Measurements from ENCODE around the gene ZNF607.
"Not testable (repeated sequence)": the region's sequence is repeated elsewhere in the genome, so short reads cannot be mapped to it uniquely, and the experiment has no call there.

Gene ZNF607

DNA sequence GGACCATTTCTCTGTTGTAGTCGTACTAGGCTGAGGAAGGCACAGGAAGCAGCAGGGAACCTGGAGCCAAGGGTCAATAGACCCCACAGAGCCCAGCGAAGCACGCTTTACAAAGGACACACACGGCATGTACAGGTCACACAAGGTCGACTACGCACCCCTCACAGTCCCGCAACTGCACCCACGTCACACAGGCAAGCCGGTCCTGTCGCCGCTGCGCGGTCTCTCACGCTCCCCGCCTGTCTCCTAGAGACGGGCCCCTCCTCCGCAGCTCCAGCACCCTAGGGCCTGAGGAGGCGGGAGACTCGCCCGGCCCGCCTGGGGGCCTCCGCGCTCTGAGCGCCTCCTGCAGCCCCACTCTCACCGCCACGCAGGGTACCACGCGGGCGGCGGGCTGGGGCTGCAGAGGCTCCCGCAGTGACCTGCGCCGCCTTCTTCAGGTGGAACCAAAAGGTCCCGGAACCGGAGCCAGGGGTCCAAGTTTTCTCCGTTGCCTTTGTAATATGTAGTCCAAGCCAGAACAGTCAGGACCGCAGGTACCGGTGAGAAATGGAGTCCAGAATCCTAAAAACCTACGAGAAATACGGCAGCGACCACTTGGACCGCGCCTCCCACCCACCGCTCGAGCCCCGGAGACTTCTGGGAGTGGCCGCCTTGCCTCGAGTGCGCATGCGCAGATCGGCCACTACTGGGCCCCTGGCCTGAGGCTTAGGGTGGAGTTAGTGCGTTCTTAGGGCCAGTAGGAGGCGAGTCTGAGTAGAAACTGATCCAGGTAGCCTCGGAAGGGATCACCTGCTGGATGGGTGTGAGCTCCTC is at the start of gene ZNF607:
Gene ZNF607, minus strand, starts transcription at position 651 of the 816 bp plus-strand sequence. CDS start 8,143 bp downstream, outside the sequence.
- peaks cover 0 to 4% of the 10 kb centered on the region in 2 donors for H3K36me3 ChIP-seq (ENCODE audit: control insufficient read depth in 1 of 2, insufficient read depth in 2 of 2, low read length in 2 of 2)
- H3K27ac ChIP-seq (ENCODE audit: low read length) = peak within 1 kb of the TSS; percentile 35
- H3K9me3 ChIP-seq (ENCODE audit: control insufficient read depth in 1 of 2, low read length in 2 of 2) = no peaks in the 10 kb centered on the region
- H3K27me3 ChIP-seq (ENCODE audit: low read depth, low read length) = no peaks in the 10 kb centered on the region
- peaks cover 11 to 12% of the 10 kb centered on the region in 2 donors for H3K4me1 ChIP-seq (ENCODE audit: control insufficient read depth in 1 of 2, insufficient read depth in 2 of 2, low read length in 2 of 2)
- peak within 1 kb of the TSS; percentile 79 to 99 for H3K4me3 ChIP-seq (ENCODE audit: low read depth in 1 of 2, low read length in 2 of 2)

DNA sequence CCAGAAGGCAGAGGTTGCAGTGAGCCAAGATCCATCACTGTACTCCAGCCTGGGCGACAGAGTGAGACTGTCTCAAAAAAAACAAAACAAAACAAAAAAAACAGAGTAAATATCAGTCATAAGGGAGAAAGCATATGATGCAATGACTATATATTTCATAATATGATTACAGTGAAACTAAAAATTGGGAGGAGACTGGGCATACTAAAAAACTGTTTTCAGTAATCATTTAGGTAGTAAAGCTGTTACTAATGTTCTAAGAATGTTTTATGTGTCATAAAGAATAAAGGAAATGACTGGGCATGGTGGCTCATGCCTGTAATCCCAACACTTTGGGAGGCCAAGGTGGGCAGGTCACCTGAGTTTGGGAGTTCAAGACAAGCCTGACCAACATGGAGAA is 43.9 kb upstream of the ZNF607 start:
- H3K9me3 ChIP-seq (ENCODE audit: control insufficient read depth in 1 of 2, low read length in 2 of 2) = no peaks in the 10 kb centered on the region
- H3K4me3 ChIP-seq (ENCODE audit: low read depth in 1 of 2, low read length in 2 of 2) = no peak overlapping the region
- H3K4me1 ChIP-seq (ENCODE audit: control insufficient read depth in 1 of 2, insufficient read depth in 2 of 2, low read length in 2 of 2) = no peaks in the 10 kb centered on the region
- no peaks in the 10 kb centered on the region for H3K27me3 ChIP-seq (ENCODE audit: low read depth, low read length)
- H3K36me3 ChIP-seq (ENCODE audit: control insufficient read depth in 1 of 2, insufficient read depth in 2 of 2, low read length in 2 of 2) = peaks cover 10 to 65% of the 10 kb centered on the region in 2 donors
- H3K27ac ChIP-seq (ENCODE audit: low read length) = no peak overlapping the region

DNA sequence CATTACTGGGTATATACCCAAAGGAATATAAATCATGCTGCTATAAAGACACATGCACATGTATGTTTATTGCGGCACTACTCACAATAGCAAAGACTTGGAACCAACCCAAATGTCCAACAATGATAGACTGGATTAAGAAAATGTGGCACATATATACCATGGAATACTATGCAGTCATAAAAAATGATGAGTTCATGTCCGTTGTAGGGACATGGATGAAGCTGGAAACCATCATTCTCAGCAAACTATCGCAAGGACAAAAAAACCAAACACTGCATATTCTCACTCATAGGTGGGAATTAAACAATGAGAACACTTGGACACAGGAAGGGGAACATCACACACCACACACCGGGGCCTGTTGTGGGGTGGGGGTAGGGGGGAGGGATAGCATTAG is 38.1 kb upstream of the ZNF607 start:
- H3K36me3 ChIP-seq (ENCODE audit: control insufficient read depth in 1 of 2, insufficient read depth in 2 of 2, low read length in 2 of 2) = peaks cover 4 to 30% of the 10 kb centered on the region in 2 donors
- H3K27me3 ChIP-seq (ENCODE audit: low read depth, low read length); H3K9me3 ChIP-seq (ENCODE audit: control insufficient read depth in 1 of 2, low read length in 2 of 2); H3K27ac ChIP-seq (ENCODE audit: low read length); H3K4me3 ChIP-seq (ENCODE audit: low read depth in 1 of 2, low read length in 2 of 2); H3K4me1 ChIP-seq (ENCODE audit: control insufficient read depth in 1 of 2, insufficient read depth in 2 of 2, low read length in 2 of 2): not testable (repeated sequence)

DNA sequence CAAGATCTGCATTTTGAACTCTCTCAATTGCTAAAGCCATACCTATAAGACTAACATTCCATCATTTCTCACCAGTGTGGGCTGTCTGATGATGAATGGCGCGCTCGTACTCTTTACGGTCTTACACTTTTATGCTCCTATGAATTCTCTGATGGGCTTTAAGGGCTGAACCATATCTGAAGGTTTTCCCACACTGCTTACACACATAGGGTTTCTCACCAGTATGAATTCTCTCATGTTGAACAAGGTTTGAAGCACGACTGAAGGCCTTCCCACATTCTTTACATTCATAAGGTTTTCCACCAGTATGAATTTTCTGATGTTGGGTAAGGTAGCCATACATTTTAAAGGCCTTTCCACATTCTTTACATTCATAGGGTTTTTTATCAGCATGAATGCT is 18.8 kb upstream of the ZNF607 start:
- Histone ChIP-seq H3K4me3 (ENCODE audit: low read depth in 1 of 2, low read length in 2 of 2) (peak overlapping the region in 1 of 2 donors; percentile 43), H3K27ac (ENCODE audit: low read length) (no peak overlapping the region), H3K9me3 (ENCODE audit: control insufficient read depth in 1 of 2, low read length in 2 of 2) (peaks cover 32 to 55% of the 10 kb centered on the region in 2 donors), H3K4me1 (ENCODE audit: control insufficient read depth in 1 of 2, insufficient read depth in 2 of 2, low read length in 2 of 2) (no peaks in the 10 kb centered on the region), H3K27me3 (ENCODE audit: low read depth, low read length) (no peaks in the 10 kb centered on the region), H3K36me3 (ENCODE audit: control insufficient read depth in 1 of 2, insufficient read depth in 2 of 2, low read length in 2 of 2) (peaks cover 18 to 72% of the 10 kb centered on the region in 2 donors)

DNA sequence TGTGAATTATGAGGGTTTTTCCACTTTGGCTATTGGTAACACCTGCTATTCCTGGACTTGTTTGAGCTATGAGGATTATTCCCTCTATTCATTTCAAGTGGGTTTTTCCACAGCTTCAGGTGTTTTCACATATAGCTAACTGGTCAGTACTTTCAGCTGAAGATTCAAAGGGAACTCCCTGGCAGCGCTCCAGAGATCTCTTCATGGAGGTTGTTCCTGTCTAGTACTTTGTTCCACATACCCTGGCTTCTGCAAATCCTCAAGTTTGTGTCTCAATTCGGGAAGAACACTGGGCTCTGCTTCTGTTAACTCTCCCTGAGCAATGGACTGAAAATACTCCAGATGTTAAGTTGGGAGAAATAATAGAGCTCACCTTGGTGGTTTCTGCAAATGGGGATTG is 5.6 kb upstream of the ZNF607 start:
- Histone ChIP-seq H3K27ac (ENCODE audit: low read length) (no peak overlapping the region), H3K9me3 (ENCODE audit: control insufficient read depth in 1 of 2, low read length in 2 of 2) (no peaks in the 10 kb centered on the region), H3K27me3 (ENCODE audit: low read depth, low read length) (no peaks in the 10 kb centered on the region), H3K36me3 (ENCODE audit: control insufficient read depth in 1 of 2, insufficient read depth in 2 of 2, low read length in 2 of 2) (no peaks in the 10 kb centered on the region), H3K4me1 (ENCODE audit: control insufficient read depth in 1 of 2, insufficient read depth in 2 of 2, low read length in 2 of 2) (no peaks in the 10 kb centered on the region), H3K4me3 (ENCODE audit: low read depth in 1 of 2, low read length in 2 of 2) (no peak overlapping the region)

DNA sequence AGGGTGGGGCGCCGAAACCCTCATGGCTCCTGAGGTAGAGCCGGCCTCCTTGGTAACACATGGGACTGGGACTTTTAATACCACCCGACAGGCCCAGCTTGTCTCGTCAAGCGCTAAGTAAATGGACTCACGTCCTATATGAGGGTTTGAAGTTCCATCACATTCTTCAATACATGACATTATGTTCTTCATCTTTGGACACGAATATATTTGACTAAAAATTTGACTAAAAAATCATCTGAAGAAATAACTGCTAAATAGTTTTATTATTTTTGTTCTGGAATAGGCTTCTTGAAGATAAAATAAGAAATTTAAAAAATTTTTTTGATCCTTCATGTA is 335 bp upstream of the ZNF607 start:
- H3K9me3 ChIP-seq (ENCODE audit: control insufficient read depth in 1 of 2, low read length in 2 of 2) = no peaks in the 10 kb centered on the region
- H3K4me1 ChIP-seq (ENCODE audit: control insufficient read depth in 1 of 2, insufficient read depth in 2 of 2, low read length in 2 of 2) = peaks cover 11 to 12% of the 10 kb centered on the region in 2 donors
- H3K36me3 ChIP-seq (ENCODE audit: control insufficient read depth in 1 of 2, insufficient read depth in 2 of 2, low read length in 2 of 2) = no peaks in the 10 kb centered on the region
- no peaks in the 10 kb centered on the region for H3K27me3 ChIP-seq (ENCODE audit: low read depth, low read length)
- peak overlapping the region; percentile 35 for H3K27ac ChIP-seq (ENCODE audit: low read length)
- peak overlapping the region; percentile 79 to 99 for H3K4me3 ChIP-seq (ENCODE audit: low read depth in 1 of 2, low read length in 2 of 2)

DNA sequence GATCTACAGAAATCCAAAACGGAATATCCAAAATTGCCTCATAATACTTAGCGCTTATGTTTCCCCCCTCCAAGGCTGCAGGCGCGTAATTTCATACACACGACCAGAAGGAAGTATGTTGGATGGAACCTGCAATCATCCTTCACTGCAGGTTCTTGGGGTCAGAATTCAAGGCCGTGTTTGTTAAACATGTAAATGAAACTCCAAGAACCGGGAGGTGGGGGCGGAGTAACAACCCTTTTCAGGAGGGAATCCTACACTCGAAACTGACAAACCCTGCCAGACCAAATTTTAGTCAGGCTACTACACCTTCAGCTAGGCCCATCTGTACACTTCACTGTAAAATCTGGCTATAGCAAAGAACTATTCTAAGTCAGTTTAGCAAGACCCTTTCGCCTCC is 1.3 kb downstream of the ZNF607 start:
- peaks cover 11 to 12% of the 10 kb centered on the region in 2 donors for H3K4me1 ChIP-seq (ENCODE audit: control insufficient read depth in 1 of 2, insufficient read depth in 2 of 2, low read length in 2 of 2)
- H3K9me3 ChIP-seq (ENCODE audit: control insufficient read depth in 1 of 2, low read length in 2 of 2) = no peaks in the 10 kb centered on the region
- no peak overlapping the region for H3K27ac ChIP-seq (ENCODE audit: low read length)
- peak overlapping the region; percentile 79 to 99 for H3K4me3 ChIP-seq (ENCODE audit: low read depth in 1 of 2, low read length in 2 of 2)
- H3K27me3 ChIP-seq (ENCODE audit: low read depth, low read length) = no peaks in the 10 kb centered on the region
- peaks cover 0 to 4% of the 10 kb centered on the region in 2 donors for H3K36me3 ChIP-seq (ENCODE audit: control insufficient read depth in 1 of 2, insufficient read depth in 2 of 2, low read length in 2 of 2)

DNA sequence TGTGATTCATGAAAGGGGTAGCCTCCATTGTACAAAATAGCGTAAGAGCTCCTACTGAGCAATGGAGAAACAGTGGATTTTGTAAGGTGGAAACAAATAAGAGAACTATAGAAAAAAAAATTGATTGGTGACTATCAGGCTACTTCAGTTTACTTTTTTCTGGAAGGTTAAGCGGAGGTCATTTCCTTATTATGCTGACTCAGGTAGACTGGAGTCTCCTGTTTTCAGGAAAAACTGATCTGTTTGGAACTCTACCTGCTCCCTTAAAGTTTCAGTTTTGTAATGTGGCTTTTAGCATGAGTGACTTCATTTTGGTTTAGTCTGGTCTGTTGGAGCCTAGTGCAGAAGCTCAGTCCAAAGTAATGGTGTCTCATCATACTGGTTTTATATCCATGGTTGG is 3.4 kb downstream of the ZNF607 start:
- Histone ChIP-seq H3K36me3 (ENCODE audit: control insufficient read depth in 1 of 2, insufficient read depth in 2 of 2, low read length in 2 of 2) (peaks cover 0 to 12% of the 10 kb centered on the region in 2 donors), H3K27me3 (ENCODE audit: low read depth, low read length) (no peaks in the 10 kb centered on the region), H3K9me3 (ENCODE audit: control insufficient read depth in 1 of 2, low read length in 2 of 2) (peaks cover 0 to 4% of the 10 kb centered on the region in 2 donors), H3K4me3 (ENCODE audit: low read depth in 1 of 2, low read length in 2 of 2) (no peak overlapping the region), H3K27ac (ENCODE audit: low read length) (no peak overlapping the region), H3K4me1 (ENCODE audit: control insufficient read depth in 1 of 2, insufficient read depth in 2 of 2, low read length in 2 of 2) (peaks cover 11 to 12% of the 10 kb centered on the region in 2 donors)

DNA sequence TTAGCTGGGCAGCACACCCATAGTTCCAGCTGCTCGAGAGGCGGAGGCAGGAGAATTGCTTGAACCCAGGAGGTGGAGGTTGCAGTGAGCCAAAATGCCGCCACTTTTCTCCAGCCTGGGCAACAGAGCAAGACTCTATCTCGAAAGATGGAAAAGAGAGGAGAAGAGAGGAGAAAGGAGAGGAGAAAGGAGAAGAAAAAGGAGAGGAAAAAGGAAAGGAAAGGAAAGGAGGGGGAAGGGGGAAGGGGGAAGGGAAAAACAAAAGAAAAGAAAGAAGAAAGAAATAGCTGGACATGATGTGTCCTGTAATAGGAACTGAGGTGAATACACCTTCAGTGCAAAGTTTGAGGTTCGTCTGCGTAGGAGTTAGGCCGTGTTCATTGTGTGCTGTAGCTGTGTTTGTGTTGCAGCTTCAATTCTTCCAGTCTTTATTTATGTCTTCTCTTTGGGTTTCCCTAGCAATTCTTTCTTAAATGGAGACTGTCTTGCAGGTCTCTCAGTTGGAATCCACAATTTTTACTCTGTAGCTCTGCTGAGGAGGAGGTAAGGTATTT is 13.4 kb downstream of the ZNF607 start:
- H3K27ac ChIP-seq (ENCODE audit: low read length) = no peak overlapping the region
- no peak overlapping the region for H3K4me3 ChIP-seq (ENCODE audit: low read depth in 1 of 2, low read length in 2 of 2)
- peaks cover 0 to 3% of the 10 kb centered on the region in 2 donors for H3K9me3 ChIP-seq (ENCODE audit: control insufficient read depth in 1 of 2, low read length in 2 of 2)
- no peaks in the 10 kb centered on the region for H3K27me3 ChIP-seq (ENCODE audit: low read depth, low read length)
- H3K36me3 ChIP-seq (ENCODE audit: control insufficient read depth in 1 of 2, insufficient read depth in 2 of 2, low read length in 2 of 2) = peaks cover 5 to 50% of the 10 kb centered on the region in 2 donors
- H3K4me1 ChIP-seq (ENCODE audit: control insufficient read depth in 1 of 2, insufficient read depth in 2 of 2, low read length in 2 of 2) = no peaks in the 10 kb centered on the region

DNA sequence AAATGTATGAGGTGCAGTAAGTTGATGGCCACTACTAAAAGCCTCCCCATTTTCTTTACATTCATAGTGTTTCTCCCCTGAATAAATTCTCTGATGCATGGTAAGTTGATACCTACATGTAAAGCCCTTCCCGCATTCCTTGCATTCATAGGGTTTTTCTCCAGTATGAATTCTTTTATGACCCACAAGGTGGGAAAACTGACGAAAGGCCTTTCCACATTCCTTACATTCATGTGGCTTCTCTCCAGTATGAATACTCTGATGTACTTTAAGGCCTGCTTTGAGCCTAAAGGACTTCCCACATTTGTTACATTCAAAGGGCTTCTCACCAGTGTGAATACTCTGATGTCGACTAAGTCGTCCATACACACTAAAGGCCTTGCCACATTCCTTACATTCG is 20.5 kb downstream of the ZNF607 start:
- H3K36me3 ChIP-seq (ENCODE audit: control insufficient read depth in 1 of 2, insufficient read depth in 2 of 2, low read length in 2 of 2) = peaks cover 18 to 46% of the 10 kb centered on the region in 2 donors
- H3K4me1 ChIP-seq (ENCODE audit: control insufficient read depth in 1 of 2, insufficient read depth in 2 of 2, low read length in 2 of 2) = no peaks in the 10 kb centered on the region

DNA sequence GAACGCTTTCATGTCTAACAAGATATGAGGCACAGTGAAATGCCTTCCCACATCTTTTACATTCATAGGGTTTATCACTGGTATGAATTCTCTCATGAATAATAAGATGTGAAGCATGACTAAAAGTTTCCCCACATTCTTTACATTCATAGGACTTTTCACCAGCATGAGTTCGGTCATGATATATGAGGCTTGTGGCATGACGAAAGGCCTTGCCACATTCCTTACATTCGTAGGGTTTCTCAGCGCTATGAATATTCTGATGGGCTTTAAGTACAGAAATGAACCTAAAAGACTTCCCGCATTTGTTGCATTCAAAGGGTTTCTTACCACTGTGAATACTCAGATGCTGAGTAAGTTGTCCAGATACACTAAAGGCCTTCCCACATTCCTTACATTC is 21.3 kb downstream of the ZNF607 start:
- no peak overlapping the region for H3K27ac ChIP-seq (ENCODE audit: low read length)
- H3K4me3 ChIP-seq (ENCODE audit: low read depth in 1 of 2, low read length in 2 of 2) = no peak overlapping the region
- peaks cover 18 to 46% of the 10 kb centered on the region in 2 donors for H3K36me3 ChIP-seq (ENCODE audit: control insufficient read depth in 1 of 2, insufficient read depth in 2 of 2, low read length in 2 of 2)
- no peaks in the 10 kb centered on the region for H3K4me1 ChIP-seq (ENCODE audit: control insufficient read depth in 1 of 2, insufficient read depth in 2 of 2, low read length in 2 of 2)
- peaks cover 14 to 15% of the 10 kb centered on the region in 2 donors for H3K9me3 ChIP-seq (ENCODE audit: control insufficient read depth in 1 of 2, low read length in 2 of 2)
- no peaks in the 10 kb centered on the region for H3K27me3 ChIP-seq (ENCODE audit: low read depth, low read length)

More for the DNA sequence above, 20.5 kb downstream of the ZNF607 start:
- Histone ChIP-seq H3K27ac (ENCODE audit: low read length) (no peak overlapping the region), H3K9me3 (ENCODE audit: control insufficient read depth in 1 of 2, low read length in 2 of 2) (peaks cover 14 to 15% of the 10 kb centered on the region in 2 donors), H3K27me3 (ENCODE audit: low read depth, low read length) (no peaks in the 10 kb centered on the region), H3K4me3 (ENCODE audit: low read depth in 1 of 2, low read length in 2 of 2) (peak overlapping the region in 1 of 2 donors; percentile 19)
